HG03571 (cell line): ENCODE data around the gene DUOX1.
"Not testable (repeated sequence)": the region's sequence is repeated elsewhere in the genome, so short reads cannot be mapped to it uniquely, and the experiment has no call there.

Source experiments
- ATAC-seq: cut with Tn5 transposase; IDR thresholded peaks from one replicate; pipeline ENCODE4 v1.9.1; 2021; ENCODE audit not compliant: unreplicated experiment

DUOX1 gene

DNA sequence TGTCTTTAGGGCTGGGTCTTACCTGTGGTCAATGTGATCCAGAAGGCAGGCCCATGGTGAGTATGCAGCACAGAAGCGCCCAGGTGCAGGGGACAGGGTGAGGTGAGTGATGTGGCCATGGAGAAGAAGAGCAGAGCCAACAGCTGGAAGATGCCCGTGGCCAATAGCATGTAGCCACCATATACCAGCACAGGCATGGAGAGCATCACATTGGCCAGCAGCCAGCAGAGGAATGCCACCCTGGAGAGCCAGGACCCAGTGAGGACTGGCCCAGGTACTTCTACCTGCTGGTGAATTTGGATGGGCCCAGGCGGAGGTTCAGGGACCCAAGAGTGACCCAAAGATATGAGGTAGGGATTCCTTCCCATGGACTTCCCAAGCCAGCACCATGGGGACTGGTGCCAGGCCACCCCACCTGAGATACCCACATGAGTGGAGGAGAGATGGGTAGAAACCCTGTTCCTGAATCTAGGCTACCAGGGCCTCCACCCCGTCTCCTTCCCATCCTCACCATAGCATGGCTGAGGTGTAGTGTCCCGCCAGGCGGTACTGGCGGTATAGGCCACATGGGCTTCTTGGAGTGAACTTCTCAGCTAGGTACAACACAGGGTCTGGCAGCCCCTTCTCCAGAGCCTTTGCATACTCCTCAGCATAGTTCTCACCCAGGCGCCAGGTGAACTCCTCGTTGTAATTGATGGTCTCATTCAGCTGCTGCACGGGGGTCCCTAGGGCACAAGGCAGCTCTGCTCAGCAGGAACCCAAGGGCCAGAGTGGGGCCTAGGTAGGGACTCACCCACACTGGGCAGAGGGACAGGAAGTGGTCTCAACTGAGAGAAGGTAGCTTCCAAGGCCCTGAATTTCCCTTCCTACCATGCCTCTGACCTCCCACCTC is 9.5 kb upstream of the DUOX1 start:
- no peak for ATAC-seq

DNA sequence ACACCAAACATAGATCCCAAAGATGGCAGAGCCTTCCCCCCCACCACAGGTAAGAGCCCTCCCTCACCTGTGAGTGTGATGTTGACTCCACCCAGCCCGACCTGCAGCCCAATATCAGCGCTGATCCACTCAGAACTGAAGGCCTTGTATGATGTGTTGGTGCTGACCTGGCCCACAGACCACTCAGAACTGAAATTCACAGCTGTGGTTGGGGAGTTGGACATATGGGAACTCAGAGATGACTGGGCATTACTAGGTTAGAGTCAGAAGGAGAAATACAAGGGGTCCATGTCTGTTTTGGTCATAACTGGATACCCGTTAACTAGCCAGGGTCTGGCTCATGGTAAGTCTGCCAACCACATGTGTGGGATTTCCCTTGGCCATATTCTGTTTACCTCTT is 8.8 kb upstream of the DUOX1 start:
- no peak for ATAC-seq

DNA sequence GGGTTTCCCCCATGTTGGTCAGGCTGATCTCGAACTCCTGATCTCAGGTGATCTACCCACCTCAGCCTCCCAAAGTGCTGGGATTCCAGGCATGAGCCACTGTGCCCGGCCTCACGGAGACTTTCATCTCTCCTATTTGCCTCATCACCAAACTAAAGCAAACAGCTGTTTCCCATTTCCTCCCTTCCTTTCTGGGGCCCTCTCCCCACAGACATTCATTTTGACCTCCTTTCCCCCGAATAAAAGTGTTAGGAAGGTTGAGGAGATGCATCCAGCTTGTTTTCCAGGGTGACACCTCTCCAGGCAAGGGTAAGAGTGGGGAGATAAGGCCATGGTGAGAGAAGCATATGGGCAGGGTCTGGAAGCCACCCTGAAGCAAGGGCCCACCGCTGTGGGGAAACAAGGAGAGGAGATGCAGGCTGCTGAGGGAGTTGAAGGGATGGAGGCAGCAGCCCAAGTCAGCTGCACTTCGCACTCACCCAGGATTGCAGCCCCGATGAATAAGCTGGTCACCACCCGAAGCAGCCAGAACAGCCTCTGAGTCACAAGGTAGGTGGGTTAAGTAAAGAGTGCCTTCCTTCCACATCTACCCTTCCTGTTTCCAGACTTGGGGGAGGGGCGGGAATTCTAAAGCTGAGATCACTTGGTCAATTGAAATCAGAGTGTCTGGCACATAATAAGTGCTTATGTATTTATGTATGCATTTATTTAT is 7.9 kb upstream of the DUOX1 start:
- no peak for ATAC-seq

DNA sequence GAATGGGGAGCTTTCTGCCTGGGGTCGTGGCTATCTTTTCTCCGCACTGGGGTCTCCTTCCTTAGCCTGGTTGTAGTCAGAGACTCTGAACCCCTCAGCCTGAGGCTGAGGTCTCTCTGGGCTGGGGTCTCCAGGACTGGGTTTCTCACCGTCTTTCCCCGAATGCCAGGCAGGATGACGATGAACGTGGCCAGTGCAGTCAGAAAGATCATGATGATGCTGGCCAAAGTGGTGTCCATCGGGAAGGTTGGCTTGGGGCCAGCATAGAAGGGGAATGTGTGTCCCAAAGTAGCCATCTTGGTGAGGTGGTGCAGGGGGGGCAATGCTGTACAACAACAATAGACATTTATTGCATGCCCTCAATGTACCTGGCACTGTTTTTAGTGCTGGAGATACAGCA is 7.1 kb upstream of the DUOX1 start:
- no peak for ATAC-seq

DNA sequence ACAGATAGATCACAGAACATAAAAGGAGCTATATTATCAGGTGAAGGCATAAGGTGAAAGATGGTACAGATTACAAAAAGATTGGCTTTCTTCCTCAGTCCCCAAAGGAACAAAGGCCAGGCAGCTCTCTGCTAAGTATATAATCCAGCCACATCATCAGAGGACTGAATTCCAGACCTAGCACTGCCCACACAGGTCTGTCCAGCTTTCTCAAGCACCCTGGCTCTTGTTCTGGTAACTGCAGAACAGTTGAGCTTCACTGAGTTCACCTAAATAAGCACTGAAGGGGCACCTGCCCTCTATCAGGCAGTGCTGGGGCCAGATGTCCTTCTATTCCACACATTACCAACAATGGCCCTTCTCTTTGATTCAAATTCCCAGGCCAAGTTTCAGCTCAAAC is 6.4 kb upstream of the DUOX1 start:
- ATAC-seq, result no peak

DNA sequence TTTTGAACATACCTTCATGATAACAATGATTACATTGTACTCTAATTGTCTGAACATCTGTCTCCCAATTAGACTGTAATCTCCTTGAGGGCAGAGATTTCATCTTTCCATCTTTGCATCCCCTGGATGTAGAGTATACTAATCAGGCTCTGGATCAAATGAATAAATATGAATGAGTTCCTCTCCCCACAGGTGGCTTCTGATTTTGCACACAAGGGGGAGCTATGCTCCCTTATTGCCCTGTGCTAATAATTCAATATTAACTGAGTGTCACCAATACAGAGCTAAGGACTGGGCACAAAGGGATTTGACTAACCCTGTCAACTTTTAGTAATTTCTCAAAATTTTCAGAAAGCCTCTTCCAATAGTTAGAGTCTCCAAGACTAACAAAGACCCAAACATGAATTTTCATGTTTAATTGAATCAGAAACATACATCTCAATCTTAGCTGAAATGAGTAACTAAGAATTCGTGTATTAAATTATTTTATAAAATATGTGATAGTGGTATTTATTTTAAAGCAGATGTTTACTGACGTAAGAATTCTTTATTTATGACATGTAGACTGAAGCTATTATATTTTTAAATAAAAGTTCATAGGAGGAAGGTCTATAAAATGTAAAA is 3.1 kb upstream of the DUOX1 start:
- no peak for ATAC-seq

DNA sequence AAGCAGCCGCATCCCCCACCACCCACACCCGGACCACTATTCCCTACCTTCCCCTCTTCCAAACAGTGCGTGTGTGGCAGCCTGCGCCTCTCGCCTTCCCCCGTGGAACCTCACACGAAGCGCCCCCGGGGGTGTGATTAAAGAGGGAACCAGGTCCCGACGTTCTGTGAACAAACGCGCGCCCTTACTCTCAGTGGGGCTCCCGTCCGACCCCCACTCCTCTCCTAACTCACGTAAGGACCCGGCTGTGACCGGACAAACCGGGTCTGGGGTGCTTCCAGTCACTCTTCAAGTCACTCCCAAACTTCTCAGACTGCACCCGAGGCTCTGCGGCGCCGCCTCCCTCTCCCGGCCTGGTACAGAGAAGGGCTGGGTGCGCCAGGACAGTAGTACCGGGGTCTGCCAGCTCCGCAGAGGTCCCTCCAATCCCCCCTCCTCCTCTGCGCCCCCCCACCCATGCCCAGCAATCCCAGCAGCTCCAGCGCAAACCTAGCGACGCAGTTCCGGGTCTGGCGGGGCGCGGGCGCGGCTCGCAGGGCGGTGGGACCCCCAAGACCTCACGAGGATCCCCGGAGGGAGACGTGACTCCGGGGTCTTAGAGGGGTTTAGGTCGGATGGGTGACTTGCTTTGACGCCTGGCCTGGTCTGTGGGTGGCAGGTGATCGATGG is 689 bp upstream of the DUOX1 start:
- ATAC-seq, result no peak

DNA sequence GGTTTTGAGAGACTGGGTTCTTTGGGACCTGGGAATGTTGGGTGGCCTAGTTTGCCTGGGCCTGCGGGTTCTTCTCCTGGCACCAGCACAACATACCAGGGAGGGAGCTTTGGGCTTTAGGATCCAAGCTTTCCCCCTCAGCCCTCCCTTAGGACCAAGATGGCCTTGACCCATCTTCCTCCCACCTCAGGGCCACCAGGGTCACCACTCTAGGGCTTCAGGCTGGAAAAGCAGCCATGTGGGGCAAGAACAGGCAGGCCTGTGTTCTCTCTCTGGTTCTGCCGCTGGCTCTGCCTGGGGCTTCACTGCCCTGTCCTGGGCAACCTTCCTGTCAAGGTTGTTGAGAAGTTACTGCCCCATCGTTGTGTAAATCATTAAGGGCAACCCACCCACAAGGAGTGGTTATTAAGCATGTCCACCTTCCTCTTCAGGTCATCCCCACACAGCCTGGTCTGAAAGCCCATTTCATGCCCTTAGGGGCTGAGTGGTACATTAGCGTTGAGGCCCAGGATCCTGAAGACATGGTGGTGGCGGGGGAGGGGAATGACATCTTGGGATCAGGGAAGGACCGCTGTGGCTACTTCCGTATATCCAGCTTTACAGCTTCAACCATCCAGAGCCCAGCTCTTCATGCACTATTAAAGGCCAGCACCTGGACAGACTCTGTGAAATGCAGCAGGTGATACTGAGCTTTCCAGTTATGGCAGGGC is 652 bp downstream of the DUOX1 start:
- ATAC-seq, result no peak

DNA sequence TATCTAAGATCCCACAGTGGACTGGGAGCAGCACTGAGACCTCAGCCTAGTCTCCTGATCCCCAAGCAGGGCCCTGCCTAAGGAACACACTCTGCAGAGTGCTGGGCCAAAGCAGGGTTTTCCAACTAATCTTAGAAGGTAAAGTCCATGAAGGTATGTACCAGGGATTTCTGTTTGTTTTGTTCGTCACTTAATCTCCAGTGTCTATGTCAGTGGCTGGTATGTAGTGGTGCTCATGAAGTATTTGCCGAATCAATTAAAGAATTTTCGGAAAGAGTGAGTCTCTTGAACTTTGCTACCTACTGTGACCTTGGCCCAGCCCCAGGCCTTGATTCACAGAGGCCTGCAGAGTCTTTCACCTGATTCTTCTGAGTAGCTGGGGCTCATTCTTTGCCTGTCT is 1.7 kb downstream of the DUOX1 start:
- ATAC-seq, result no peak

DNA sequence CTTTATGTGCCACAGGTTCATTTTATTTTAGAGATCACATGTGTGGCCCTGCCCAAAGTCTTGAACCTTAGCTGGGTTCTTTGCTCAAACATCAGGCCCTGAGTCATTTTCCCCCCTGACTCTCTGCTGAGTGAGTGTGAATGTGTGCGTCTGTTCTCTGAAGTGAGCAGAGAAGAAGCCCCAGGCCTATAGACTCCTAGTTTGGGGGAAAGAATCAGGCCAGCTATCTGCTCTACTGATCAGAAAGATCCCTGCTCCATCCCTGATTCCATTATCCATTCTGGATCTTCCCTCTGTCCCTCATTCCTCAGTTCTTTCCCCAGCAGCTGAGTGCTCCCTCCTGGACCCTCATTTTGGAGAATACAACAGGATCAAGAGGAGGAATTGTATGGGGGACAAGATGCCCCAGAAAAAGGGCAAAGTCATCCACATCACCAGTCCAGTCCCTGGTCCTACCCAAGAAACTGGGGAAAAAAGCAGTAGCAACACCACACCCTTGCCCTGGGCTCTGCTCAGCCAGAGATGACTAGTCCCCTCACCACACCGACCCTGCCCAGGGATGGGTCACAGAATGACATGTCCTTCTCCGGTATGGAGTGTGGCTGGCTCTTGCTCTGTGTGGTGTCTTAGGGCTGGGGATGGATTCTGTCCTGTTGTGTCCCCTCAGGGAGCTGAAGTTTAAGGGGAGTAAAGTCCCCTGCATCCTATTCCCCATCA is 3.2 kb downstream of the DUOX1 start:
- ATAC-seq, result no peak

DNA sequence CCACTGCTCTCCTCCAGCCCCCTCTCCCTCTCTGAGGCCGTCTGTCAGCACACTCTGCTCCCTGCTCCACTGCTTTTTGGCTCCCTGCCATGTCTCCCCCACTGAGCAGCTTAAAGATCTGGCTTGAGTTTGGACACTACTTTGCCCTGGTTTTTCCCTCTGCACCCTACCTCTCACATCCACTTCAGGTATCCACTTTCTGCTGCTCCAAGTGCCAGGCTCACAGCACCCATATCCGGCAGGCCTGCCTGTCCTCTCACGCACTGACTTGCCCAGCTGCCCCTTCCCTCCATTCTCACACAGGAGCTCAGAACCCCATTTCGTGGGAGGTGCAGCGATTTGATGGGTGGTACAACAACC is 3.7 kb downstream of the DUOX1 start:
- no peak for ATAC-seq

DNA sequence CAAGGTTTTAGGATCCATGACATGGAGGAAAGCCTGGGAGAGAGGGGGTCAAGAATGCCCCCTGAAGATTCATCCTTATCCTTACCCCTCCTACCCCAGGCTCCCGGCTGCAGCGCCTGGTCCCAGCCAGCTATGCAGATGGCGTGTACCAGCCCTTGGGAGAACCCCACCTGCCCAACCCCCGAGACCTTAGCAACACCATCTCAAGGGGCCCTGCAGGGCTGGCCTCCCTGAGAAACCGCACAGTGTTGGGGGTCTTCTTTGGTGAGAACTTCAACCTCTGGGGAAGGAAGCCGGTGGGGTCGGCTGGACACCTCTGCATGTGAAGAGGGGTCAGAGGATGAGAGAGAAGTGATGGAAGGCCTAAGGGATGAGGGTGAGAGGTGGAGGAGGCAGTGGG is 4.3 kb downstream of the DUOX1 start:
- ATAC-seq, result no peak

DNA sequence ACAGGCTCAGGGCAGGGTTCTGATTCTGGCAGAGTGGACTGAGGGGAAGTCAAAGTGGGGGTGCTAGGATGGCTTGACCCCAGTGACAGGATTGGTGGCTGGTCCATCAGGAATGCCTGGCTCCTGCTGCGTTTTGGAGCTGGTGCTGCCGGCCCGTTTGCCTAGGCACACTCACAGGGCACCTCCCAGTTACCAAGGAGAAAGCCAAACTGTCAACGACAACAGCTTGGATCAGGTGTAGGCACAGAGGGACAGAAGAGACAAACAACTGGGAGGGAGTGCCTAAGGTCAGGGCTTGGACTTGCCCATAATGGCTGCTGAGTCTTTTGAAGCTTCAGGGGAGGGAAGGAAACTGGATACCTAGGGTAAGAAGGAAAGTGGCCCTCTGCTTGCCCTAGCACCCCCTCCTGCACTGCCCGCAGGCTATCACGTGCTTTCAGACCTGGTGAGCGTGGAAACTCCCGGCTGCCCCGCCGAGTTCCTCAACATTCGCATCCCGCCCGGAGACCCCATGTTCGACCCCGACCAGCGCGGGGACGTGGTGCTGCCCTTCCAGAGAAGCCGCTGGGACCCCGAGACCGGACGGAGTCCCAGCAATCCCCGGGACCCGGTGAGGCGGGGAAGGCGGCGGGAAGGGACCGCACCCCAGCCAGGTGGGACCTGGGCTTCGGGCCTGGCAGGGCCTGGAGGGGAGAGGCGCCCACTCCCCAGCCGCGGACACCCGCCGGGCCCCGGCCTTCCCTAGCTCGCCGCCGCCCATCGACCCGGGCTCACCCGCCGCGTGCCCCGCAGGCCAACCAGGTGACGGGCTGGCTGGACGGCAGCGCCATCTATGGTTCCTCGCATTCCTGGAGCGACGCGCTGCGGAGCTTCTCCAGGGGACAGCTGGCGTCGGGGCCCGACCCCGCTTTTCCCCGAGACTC is 5.1 kb downstream of the DUOX1 start:
- no peak for ATAC-seq

DNA sequence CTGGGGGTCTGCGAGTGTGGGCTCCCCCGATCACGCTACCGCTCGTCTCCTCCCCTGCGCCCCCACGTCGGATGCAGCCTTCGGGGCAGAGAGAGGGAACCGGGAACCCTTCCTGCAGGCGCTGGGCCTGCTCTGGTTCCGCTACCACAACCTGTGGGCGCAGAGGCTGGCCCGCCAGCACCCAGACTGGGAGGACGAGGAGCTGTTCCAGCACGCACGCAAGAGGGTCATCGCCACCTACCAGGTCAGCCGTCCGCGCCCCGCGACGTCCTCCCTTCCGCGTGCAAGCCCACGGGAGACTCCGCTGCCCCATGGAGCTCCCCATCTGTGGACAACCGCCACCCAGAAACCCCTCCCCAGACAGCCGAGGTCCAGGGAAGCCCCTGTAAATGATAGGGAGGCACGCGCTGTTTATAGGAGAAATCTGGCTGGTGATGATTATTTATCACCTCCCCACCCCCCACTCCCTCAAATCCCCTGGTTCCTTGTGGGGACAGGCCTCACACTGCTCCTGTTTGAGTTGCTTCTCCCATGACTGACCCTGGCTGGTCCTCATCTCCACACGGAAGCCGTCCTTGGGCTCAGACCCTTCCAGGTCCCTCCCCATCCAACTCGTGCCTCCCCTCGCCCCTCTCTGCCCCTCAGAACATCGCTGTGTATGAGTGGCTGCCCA is 6.0 kb downstream of the DUOX1 start:
- ATAC-seq, result not testable (repeated sequence)

DNA sequence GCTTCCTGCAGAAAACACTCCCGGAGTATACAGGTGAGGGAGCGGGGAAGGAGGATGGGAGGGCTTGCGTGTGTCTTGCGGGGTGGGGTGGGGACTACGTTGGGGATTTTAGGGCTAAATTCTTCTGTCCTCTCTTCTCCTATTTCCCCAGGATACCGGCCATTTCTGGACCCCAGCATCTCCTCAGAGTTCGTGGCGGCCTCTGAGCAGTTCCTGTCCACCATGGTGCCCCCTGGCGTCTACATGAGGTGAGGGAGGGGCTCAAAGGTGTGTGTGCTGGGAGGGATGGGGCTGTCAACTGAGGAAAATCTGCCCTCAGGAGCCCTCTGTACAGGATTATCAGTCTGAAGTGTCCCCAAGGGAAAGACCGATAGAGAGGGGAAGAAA is 6.6 kb downstream of the DUOX1 start:
- no peak for ATAC-seq

DNA sequence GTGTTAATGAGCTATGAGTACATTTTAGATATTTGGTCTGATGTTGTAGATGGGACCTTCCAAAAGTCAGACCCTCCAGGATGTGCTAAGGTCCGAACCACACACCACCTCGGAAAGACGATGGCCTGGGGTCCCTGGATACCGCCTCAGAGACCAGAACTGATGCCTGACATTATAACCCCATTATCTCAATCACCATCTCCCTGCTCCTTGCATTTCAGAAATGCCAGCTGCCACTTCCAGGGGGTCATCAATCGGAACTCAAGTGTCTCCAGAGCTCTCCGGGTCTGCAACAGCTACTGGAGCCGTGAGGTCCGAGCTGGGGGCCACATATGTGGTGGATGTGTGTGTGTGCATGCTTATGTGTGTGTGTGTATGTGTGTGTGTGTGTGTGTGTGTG is 7.9 kb downstream of the DUOX1 start:
- ATAC-seq, result no peak

DNA sequence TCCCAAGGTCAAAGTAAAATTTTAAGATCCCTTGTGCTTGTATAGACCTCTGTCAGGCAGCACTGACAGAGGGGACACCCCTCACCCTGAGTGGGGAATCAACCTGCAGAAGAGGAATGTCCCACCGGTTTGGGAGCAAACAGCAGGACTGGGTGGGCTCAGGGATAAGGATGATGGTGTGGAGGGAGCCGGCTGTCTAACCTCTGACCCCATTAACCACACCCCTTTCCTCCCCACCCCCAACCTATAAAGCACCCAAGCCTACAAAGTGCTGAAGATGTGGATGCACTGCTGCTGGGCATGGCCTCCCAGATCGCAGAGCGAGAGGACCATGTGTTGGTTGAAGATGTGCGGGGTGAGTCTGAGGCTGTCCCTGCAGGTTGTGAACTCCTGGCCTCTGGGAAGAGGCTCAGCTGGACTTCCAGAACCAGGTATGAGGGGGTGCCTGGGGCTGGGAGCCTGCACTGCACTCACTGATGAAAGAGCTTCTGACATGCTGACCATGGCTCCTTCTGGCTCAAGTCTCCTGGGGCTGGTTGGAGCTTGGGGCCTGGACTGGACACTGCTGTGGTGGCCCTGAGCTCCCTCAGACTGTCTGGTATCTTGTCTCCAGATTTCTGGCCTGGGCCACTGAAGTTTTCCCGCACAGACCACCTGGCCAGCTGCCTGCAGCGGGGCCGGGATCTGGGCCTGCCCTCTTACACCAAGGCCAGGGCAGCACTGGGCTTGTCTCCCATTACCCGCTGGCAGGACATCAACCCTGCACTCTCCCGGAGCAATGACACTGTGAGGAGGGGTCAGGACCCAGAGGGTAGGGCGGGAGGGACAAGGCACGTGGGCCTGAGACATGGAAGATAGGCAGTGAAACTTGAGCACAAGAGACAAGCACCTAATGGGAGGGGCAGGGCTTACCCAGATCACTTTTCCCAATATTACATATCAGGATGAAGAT is 9.3 kb downstream of the DUOX1 start:
- no peak for ATAC-seq

DNA sequence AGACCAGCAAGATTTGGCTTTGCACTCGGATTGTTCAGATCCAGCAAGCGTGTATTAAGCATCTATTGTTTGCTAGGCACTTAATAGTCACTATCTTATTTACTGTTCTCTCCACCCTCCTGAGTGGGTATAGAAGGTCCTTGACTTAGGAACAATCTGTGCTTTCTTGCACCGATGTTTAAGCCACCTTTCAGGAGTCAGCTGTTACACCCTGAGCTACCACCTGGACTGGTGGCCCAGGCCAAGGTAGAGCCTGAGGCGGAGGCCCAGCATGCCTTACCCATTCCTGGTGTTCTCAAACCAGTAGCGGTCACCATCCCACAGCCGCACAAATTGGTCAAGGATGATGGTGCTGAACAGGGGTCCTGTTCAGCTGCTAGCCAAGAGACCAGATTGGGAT is 10.0 kb downstream of the DUOX1 start:
- no peak for ATAC-seq
